ENCODE measurements around the gene LPP. TPM values are rescaled to one million over a fixed set of nuclear protein-coding genes. Genes with fewer than 3 reads are reported as not detected.

The LPP gene
- total RNA-seq, 5 donors from 2014 or later (not counting 1 experiment from before 2014, with no cell fraction given) = 23.8 to 82.6 (median 39.3) TPM

DNA sequence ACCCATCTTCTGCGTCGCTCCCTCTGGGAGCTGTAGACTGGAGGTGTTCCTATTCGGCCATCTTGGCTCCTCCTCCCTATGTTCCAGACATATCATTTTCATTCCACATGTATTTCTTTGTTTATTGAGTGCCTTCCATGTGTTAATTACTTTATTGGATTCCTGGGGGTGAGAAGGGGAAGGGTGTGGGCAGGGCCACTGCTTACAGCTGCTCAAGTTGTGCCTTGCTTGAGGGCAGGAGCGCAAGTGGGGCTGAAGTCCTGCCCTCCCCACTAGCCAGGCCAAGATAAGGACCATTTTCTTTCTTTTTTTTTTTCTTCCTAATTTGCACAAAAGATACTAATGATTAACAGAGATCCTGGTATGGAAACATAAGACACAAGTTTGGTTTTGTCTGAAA, 224.8 kb downstream of the LPP start:
- Histone ChIP-seq H3K9me3 (no peaks in the 10 kb centered on the region), H3K27me3 (replicated peaks in 1 of 2; ENCODE audit: control insufficient read depth in 2 of 2, extremely low read depth in 1 of 2, insufficient read depth in 2 of 2, low read length in 1 of 2) (no peaks in the 10 kb centered on the region), H3K4me3 (ENCODE audit: control insufficient read depth in 1 of 2, extremely low read depth in 1 of 2, low read length in 1 of 2) (no peak overlapping the region), H3K27ac (ENCODE audit: low read length) (no peak overlapping the region), H3K4me1 (ENCODE audit: control insufficient read depth in 1 of 2, extremely low read depth in 1 of 2, insufficient read depth in 2 of 2, low read length in 2 of 2) (no peaks in the 10 kb centered on the region), H3K36me3 (ENCODE audit: control insufficient read depth in 2 of 2, extremely low read depth in 1 of 2, insufficient read depth in 1 of 2, low read length in 1 of 2) (no peaks in the 10 kb centered on the region)
- WGBS (ENCODE audit: insufficient coverage) = no CpG with 5 or more reads among the region's 4 CpGs
- Mint-ChIP-seq H3K4me3 (no peak overlapping the region), H3K9me3 (peaks cover 0 to 6% (median 4%) of the 10 kb centered on the region in 3 donors), H3K27me3 (no peaks in the 10 kb centered on the region), H3K36me3 (peaks cover 25% of the 10 kb centered on the region), H3K27ac (no peak overlapping the region), H3K4me1 (peaks cover 1 to 13% (median 9%) of the 10 kb centered on the region in 3 donors)
- CTCF ChIA-PET = no interaction called here
- ATAC-seq (replicated peaks in 1 of 4) (no peak), DNase-seq (no peak)
- POLR2A ChIA-PET = no interaction called here

GRCh38 chr3:188380252-188380651, 226.3 kb downstream of the LPP start:
- Mint-ChIP-seq H3K36me3 (peaks cover 36% of the 10 kb centered on the region), H3K9me3 (peaks cover 0 to 6% (median 4%) of the 10 kb centered on the region in 3 donors), H3K27ac (no peak overlapping the region), H3K4me3 (no peak overlapping the region), H3K4me1 (peaks cover 1 to 13% (median 12%) of the 10 kb centered on the region in 3 donors), H3K27me3 (no peaks in the 10 kb centered on the region)
- WGBS (ENCODE audit: insufficient coverage) = 100% methylated on average over 1 of the region's 2 CpGs
- no peaks in the 10 kb centered on the region for H3K27me3 ChIP-seq (replicated peaks in 1 of 2; ENCODE audit: control insufficient read depth in 2 of 2, extremely low read depth in 1 of 2, insufficient read depth in 2 of 2, low read length in 1 of 2)
- no peak for ATAC-seq (replicated peaks in 1 of 4)
- no peaks in the 10 kb centered on the region for H3K36me3 ChIP-seq (ENCODE audit: control insufficient read depth in 2 of 2, extremely low read depth in 1 of 2, insufficient read depth in 1 of 2, low read length in 1 of 2)
- no peak overlapping the region for H3K27ac ChIP-seq (ENCODE audit: low read length)
- POLR2A ChIA-PET = interaction anchor here in 1 of 2 donors (0.6 kb wide), 1 partner anchor 86 kb away, joined by 3 read pairs; no protein-coding TSS in a partner anchor
- DNase-seq = no peak
- CTCF ChIA-PET = no interaction called here
- H3K9me3 ChIP-seq = no peaks in the 10 kb centered on the region
- no peaks in the 10 kb centered on the region for H3K4me1 ChIP-seq (ENCODE audit: control insufficient read depth in 1 of 2, extremely low read depth in 1 of 2, insufficient read depth in 2 of 2, low read length in 2 of 2)
- H3K4me3 ChIP-seq (ENCODE audit: control insufficient read depth in 1 of 2, extremely low read depth in 1 of 2, low read length in 1 of 2) = no peak overlapping the region

DNA sequence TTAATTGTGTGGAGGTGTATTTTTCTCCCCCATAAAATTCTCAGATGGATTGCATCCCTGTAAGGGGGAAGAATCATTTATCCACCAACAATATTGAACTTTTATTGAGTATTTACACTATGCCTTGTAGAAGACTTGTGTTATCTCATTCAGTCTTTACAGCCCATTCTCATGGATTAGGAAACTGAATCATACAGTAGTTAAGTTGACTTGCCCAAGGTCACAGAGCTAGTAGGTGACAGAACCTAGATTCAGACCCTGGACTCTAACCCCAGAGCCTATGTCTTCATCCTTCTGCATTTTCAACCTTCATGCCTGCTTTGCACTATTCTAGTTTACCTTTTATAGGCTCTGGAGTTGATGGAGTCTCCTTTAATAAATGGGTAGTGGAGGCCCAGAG, 226.8 kb downstream of the LPP start:
- ChIA-PET POLR2A (no interaction called here), CTCF (no interaction called here)
- H3K36me3 Mint-ChIP-seq = peaks cover 36% of the 10 kb centered on the region
- H3K4me1 Mint-ChIP-seq = peaks cover 3 to 13% (median 12%) of the 10 kb centered on the region in 3 donors
- Histone ChIP-seq H3K4me1 (ENCODE audit: control insufficient read depth in 1 of 2, extremely low read depth in 1 of 2, insufficient read depth in 2 of 2, low read length in 2 of 2) (no peaks in the 10 kb centered on the region), H3K9me3 (no peaks in the 10 kb centered on the region), H3K27me3 (replicated peaks in 1 of 2; ENCODE audit: control insufficient read depth in 2 of 2, extremely low read depth in 1 of 2, insufficient read depth in 2 of 2, low read length in 1 of 2) (no peaks in the 10 kb centered on the region), H3K36me3 (ENCODE audit: control insufficient read depth in 2 of 2, extremely low read depth in 1 of 2, insufficient read depth in 1 of 2, low read length in 1 of 2) (no peaks in the 10 kb centered on the region), H3K27ac (ENCODE audit: low read length) (no peak overlapping the region), H3K4me3 (ENCODE audit: control insufficient read depth in 1 of 2, extremely low read depth in 1 of 2, low read length in 1 of 2) (no peak overlapping the region)
- no peaks in the 10 kb centered on the region for H3K27me3 Mint-ChIP-seq
- H3K27ac Mint-ChIP-seq = no peak overlapping the region
- H3K9me3 Mint-ChIP-seq = peaks cover 0 to 6% (median 4%) of the 10 kb centered on the region in 3 donors
- DNase-seq (no peak), ATAC-seq (replicated peaks in 1 of 4) (no peak)
- no peak overlapping the region for H3K4me3 Mint-ChIP-seq

DNA sequence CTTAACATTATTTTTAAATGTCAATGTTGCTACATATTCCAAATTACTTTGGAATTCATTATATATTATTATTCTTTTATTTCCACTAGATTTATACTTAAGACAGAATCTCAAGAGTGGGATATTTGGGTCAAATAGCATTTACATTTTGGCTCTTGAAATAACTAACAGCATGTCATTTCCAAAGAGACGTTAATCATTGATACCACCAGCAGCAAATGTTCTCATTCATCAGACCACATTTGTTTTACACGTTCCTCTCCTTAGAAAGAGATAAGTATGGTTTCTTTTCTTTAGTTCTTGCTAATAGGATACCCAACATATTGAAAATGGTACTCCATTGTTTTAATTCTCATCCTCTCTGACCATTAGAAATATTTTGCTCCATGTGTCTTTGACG, 229.8 kb downstream of the LPP start:
- peaks cover 4 to 17% (median 8%) of the 10 kb centered on the region in 3 donors for H3K4me1 Mint-ChIP-seq

GRCh38 chr3:188385295-188385694, 231.3 kb downstream of the LPP start:
- peaks cover under 1 to 2% of the 10 kb centered on the region in 2 experiments for H3K4me1 ChIP-seq (ENCODE audit: control insufficient read depth in 1 of 2, extremely low read depth in 1 of 2, insufficient read depth in 2 of 2, low read length in 2 of 2)
- ATAC-seq (replicated peaks in 1 of 4) (no peak), DNase-seq (no peak)
- H3K27me3 ChIP-seq (replicated peaks in 1 of 2; ENCODE audit: control insufficient read depth in 2 of 2, extremely low read depth in 1 of 2, insufficient read depth in 2 of 2, low read length in 1 of 2) = no peaks in the 10 kb centered on the region
- Mint-ChIP-seq H3K4me1 (peaks cover 11 to 28% (median 22%) of the 10 kb centered on the region in 3 donors), H3K4me3 (no peak overlapping the region), H3K36me3 (peaks cover 22% of the 10 kb centered on the region), H3K27me3 (no peaks in the 10 kb centered on the region), H3K27ac (no peak overlapping the region), H3K9me3 (no peaks in the 10 kb centered on the region)
- CTCF ChIA-PET = no interaction called here
- POLR2A ChIA-PET = interaction anchor here in 1 of 2 donors (0.6 kb wide), 1 partner anchor 645 kb away, joined by 3 read pairs; no protein-coding TSS in a partner anchor
- no peak overlapping the region for H3K4me3 ChIP-seq (ENCODE audit: control insufficient read depth in 1 of 2, extremely low read depth in 1 of 2, low read length in 1 of 2)
- no peak overlapping the region for H3K27ac ChIP-seq (ENCODE audit: low read length)
- H3K36me3 ChIP-seq (ENCODE audit: control insufficient read depth in 2 of 2, extremely low read depth in 1 of 2, insufficient read depth in 1 of 2, low read length in 1 of 2) = no peaks in the 10 kb centered on the region
- WGBS (ENCODE audit: insufficient coverage) = 100% methylated on average over 2 of the region's 4 CpGs
- H3K9me3 ChIP-seq = no peaks in the 10 kb centered on the region

More for the DNA sequence above, 229.8 kb downstream of the LPP start:
- Histone ChIP-seq H3K4me3 (ENCODE audit: control insufficient read depth in 1 of 2, extremely low read depth in 1 of 2, low read length in 1 of 2) (no peak overlapping the region), H3K27me3 (replicated peaks in 1 of 2; ENCODE audit: control insufficient read depth in 2 of 2, extremely low read depth in 1 of 2, insufficient read depth in 2 of 2, low read length in 1 of 2) (no peaks in the 10 kb centered on the region), H3K27ac (ENCODE audit: low read length) (no peak overlapping the region), H3K9me3 (no peaks in the 10 kb centered on the region), H3K4me1 (ENCODE audit: control insufficient read depth in 1 of 2, extremely low read depth in 1 of 2, insufficient read depth in 2 of 2, low read length in 2 of 2) (no peaks in the 10 kb centered on the region), H3K36me3 (ENCODE audit: control insufficient read depth in 2 of 2, extremely low read depth in 1 of 2, insufficient read depth in 1 of 2, low read length in 1 of 2) (no peaks in the 10 kb centered on the region)
- no CpG with 5 or more reads among the region's 3 CpGs for WGBS (ENCODE audit: insufficient coverage)
- DNase-seq (no peak), ATAC-seq (replicated peaks in 1 of 4) (no peak)
- Mint-ChIP-seq H3K36me3 (peaks cover 25% of the 10 kb centered on the region), H3K27me3 (no peaks in the 10 kb centered on the region), H3K27ac (no peak overlapping the region), H3K9me3 (no peaks in the 10 kb centered on the region), H3K4me3 (no peak overlapping the region)
- ChIA-PET CTCF (no interaction called here), POLR2A (no interaction called here)

DNA sequence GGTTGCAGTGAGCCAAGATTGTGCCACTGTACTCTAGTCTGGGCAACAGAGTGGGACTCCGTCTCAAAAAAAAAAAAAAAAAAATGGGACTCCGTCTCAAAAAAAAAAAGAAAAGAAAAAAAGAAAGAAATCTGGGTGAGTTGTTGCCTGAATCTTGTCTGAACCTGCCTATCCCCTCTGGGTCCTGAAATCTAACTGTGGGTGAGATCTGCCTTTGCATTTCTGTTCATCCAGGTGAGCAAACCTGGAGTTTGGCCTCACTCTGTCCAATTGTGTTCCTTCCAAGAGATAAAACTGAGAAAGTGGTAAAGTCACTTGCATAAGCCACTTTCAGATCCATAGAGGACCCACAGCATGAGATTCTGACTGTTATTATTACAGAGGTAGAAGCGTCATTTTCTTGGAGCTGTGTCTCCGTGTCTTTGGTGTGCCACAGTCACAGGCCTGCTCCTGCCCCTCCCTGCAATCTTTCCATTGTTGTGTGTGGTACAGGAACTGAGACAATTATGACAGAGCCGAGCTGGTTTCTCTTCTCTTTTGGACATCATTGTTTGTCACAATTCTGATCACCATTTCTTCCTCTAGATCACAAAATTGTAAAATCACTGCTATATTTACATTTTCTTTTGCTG, 235.9 kb downstream of the LPP start:
- ChIA-PET POLR2A (interaction anchor here in 1 of 2 donors (0.6 kb wide), 1 partner anchor 283 kb away, joined by 3 read pairs; no protein-coding TSS in a partner anchor), CTCF (no interaction called here)
- Mint-ChIP-seq H3K27ac (peak overlapping the region; percentile 20 to 53), H3K36me3 (peaks cover 11% of the 10 kb centered on the region), H3K4me3 (no peak overlapping the region), H3K27me3 (no peaks in the 10 kb centered on the region), H3K9me3 (no peaks in the 10 kb centered on the region), H3K4me1 (peaks cover 21 to 35% (median 21%) of the 10 kb centered on the region in 3 donors)
- ATAC-seq (replicated peaks in 1 of 4) (peak in 2 of 4 experiments; percentile 47 to 73), DNase-seq (peak in 7 of 35 experiments; percentile 3 to 38 (median 12))
- Histone ChIP-seq H3K9me3 (no peaks in the 10 kb centered on the region), H3K4me3 (ENCODE audit: control insufficient read depth in 1 of 2, extremely low read depth in 1 of 2, low read length in 1 of 2) (peak overlapping the region in 1 of 2 donors; percentile 12), H3K27me3 (replicated peaks in 1 of 2; ENCODE audit: control insufficient read depth in 2 of 2, extremely low read depth in 1 of 2, insufficient read depth in 2 of 2, low read length in 1 of 2) (no peaks in the 10 kb centered on the region), H3K36me3 (ENCODE audit: control insufficient read depth in 2 of 2, extremely low read depth in 1 of 2, insufficient read depth in 1 of 2, low read length in 1 of 2) (no peaks in the 10 kb centered on the region), H3K4me1 (ENCODE audit: control insufficient read depth in 1 of 2, extremely low read depth in 1 of 2, insufficient read depth in 2 of 2, low read length in 2 of 2) (peaks cover 2 to 3% of the 10 kb centered on the region in 2 experiments), H3K27ac (ENCODE audit: low read length) (no peak overlapping the region)
- no CpG with 5 or more reads among the region's 5 CpGs for WGBS (ENCODE audit: insufficient coverage)

All from T-cell (primary cell).